Endothelial cell of umbilical vein (primary cell): ENCODE data around the gene MRPS21. TPM values are rescaled to one million over a fixed set of nuclear protein-coding genes. Genes with fewer than 3 reads are reported as not detected.

Experiments used
- BruUV-seq: library from RNA; stranded (reverse); fragments of 400-500 nt; replicated peaks from 2 replicates; lab custom pipeline; 2021; lab: Mats Ljungman, UMichigan
- CTCF ChIA-PET: fragments of 300-600, 350-600 bp; sonication (Branson Sonifier 250); formaldehyde crosslinking; loops from one replicate; lab custom pipeline; 2021; ENCODE audit warnings: antibody characterized with exemption, inconsistent platforms; lab: Charles Lee
- POLR2A ChIA-PET: fragments of 300-600, 350-600 bp; sonication (Branson Sonifier 250); formaldehyde crosslinking; loops from one replicate; lab custom pipeline; 2021; ENCODE audit warnings: antibody characterized with exemption, inconsistent platforms; lab: Charles Lee
- DNase-seq: peaks from one replicate; pipeline ENCODE4 v3.0.0-alpha.2; 2011; ENCODE audit warnings: low read depth, low spot score
- FAIRE-seq: peaks from 2 replicates; lab custom pipeline; 2011; peaks lifted over from hg19 to GRCh38; lab: Jason Lieb, UNC
- H2AFZ ChIP-seq: 2 replicates; pipeline ENCODE4 v1.6.0; 2012; ENCODE audit warnings: low read depth, low read length, control low read depth, inconsistent platforms
- H3K27ac ChIP-seq: 2 replicates; pipeline ENCODE4 v1.5.1; 2011; ENCODE audit warnings: low read depth, mild to moderate bottlenecking, control low read depth, low read length, moderate library complexity; ENCODE audit not compliant: insufficient read depth
- H3K27me3 ChIP-seq, 2 experiments: 2 replicates each; pipeline versions ENCODE4 v1.6.0 to v1.6.1; 2011; ENCODE audit warnings: low read length in 2 of 2, mixed read lengths in 1 of 2; ENCODE audit not compliant: control insufficient read depth in 2 of 2, insufficient read depth in 2 of 2
- H3K36me3 ChIP-seq, 2 experiments: 2 replicates in 1 of 2; 3 replicates in 1 of 2; pipeline ENCODE4 v1.5.1; 2011; ENCODE audit warnings: low read length in 2 of 2, mild to moderate bottlenecking in 1 of 2, moderate library complexity in 1 of 2; ENCODE audit not compliant: control insufficient read depth in 2 of 2, insufficient read depth in 2 of 2; ENCODE audit errors: extremely low read depth in 1 of 2
- H3K4me1 ChIP-seq: 3 replicates; pipeline ENCODE4 v1.5.1; 2011; ENCODE audit warnings: mild to moderate bottlenecking, low read length; ENCODE audit not compliant: control insufficient read depth, insufficient read depth; ENCODE audit errors: extremely low read depth
- H3K4me2 ChIP-seq: 2 replicates; pipeline ENCODE4 v1.6.1; 2011; ENCODE audit warnings: low read length, control low read depth, mixed read lengths; ENCODE audit not compliant: insufficient read depth
- H3K4me3 ChIP-seq, 3 experiments: fragments of 200-600 bp in 1 of 3; sonication (generic), shearing (Covaris generic) in 1 of 3; replicated peaks in 1 of 3; 2 replicates each; pipeline ENCODE4 v1.5.1; 2011 to 2016; ENCODE audit warnings: control low read depth in 3 of 3, low read length in 3 of 3, mild to moderate bottlenecking in 2 of 3, inconsistent platforms in 1 of 3, low read depth in 1 of 3, moderate library complexity in 1 of 3; ENCODE audit not compliant: insufficient read depth in 1 of 3
- H3K79me2 ChIP-seq: 2 replicates; pipeline ENCODE4 v1.6.0; 2012; ENCODE audit warnings: low read length, inconsistent platforms; ENCODE audit not compliant: control insufficient read depth, insufficient read depth
- H3K9ac ChIP-seq: replicated peaks from 2 replicates; pipeline ENCODE3; 2011; ENCODE audit warnings: low read length, control low read depth; ENCODE audit not compliant: insufficient read depth; ENCODE audit errors: extremely low read depth
- H3K9me1 ChIP-seq: replicated peaks from 3 replicates; pipeline ENCODE4 v1.6.0; 2011; ENCODE audit warnings: mild to moderate bottlenecking, low read length; ENCODE audit not compliant: control insufficient read depth, insufficient read depth; ENCODE audit errors: extremely low read depth
- H3K9me3 ChIP-seq: replicated peaks from 2 replicates; pipeline ENCODE4 v1.5.1; 2012; ENCODE audit warnings: low read length, inconsistent platforms; ENCODE audit not compliant: control insufficient read depth, insufficient read depth
- H4K20me1 ChIP-seq: replicated peaks from 2 replicates; pipeline ENCODE3; 2011; ENCODE audit warnings: mild to moderate bottlenecking, low read length; ENCODE audit not compliant: control insufficient read depth, insufficient read depth; ENCODE audit errors: extremely low read depth
- EZH2 ChIP-seq: IDR thresholded peaks from 2 replicates; pipeline ENCODE4 v1.6.1; 2012; ENCODE audit warnings: borderline replicate concordance, low read depth, mild to moderate bottlenecking, moderate library complexity, low read length, inconsistent platforms; ENCODE audit not compliant: severe bottlenecking
- FOS ChIP-seq: IDR thresholded peaks from 2 replicates; pipeline ENCODE4 v1.6.1; 2011; ENCODE audit warnings: mild to moderate bottlenecking, low read length, moderate library complexity, borderline replicate concordance; ENCODE audit not compliant: insufficient read depth
- GATA2 ChIP-seq: IDR thresholded peaks from 2 replicates; pipeline ENCODE4 v1.7.0; 2011; ENCODE audit warnings: low read depth, mild to moderate bottlenecking, moderate library complexity, mixed read lengths, low read length; ENCODE audit not compliant: insufficient read length, insufficient read depth
- JUN ChIP-seq: IDR thresholded peaks from 2 replicates; pipeline ENCODE4 v1.6.1; 2011; ENCODE audit warnings: borderline replicate concordance, low read depth; ENCODE audit not compliant: insufficient read length, insufficient read depth
- MYC ChIP-seq: IDR thresholded peaks from one replicate; pipeline ENCODE4 v1.6.1; 2011; ENCODE audit warnings: mild to moderate bottlenecking, low read depth, low read length
- POLR2A ChIP-seq: IDR thresholded peaks from 2 replicates; pipeline ENCODE4 v1.6.1; 2012; ENCODE audit warnings: low read depth, mild to moderate bottlenecking, control low read depth, low read length
- POLR2AphosphoS5 ChIP-seq: IDR thresholded peaks from 2 replicates; pipeline ENCODE4 v1.6.1; 2012; ENCODE audit warnings: low read depth, mild to moderate bottlenecking, control low read depth, low read length, moderate library complexity; ENCODE audit not compliant: insufficient read depth
- dilution Hi-C: fragments of 300-500 bp; cut with MboI; formaldehyde crosslinking; loops from one replicate; pipeline ENCODE4 v1.15.0; 2019; ENCODE audit warnings: low sequenced_read_pairs; ENCODE audit not compliant: extremely low pct_ligation_motif_present
- intact Hi-C: fragments of 100-400 bp; cut with micrococcal nuclease; formaldehyde crosslinking; loops from one replicate; pipeline ENCODE4 v1.10.0; 2022
- polyA plus RNA-seq, 4 experiments: library from polyadenylated mRNA; depleted of rRNA in 3 of 4; stranded (reverse) in 3 of 4; unstranded in 1 of 4; fragments of >200 nt; gene quantifications; 2 replicates each; pipeline versions ENCODE4 v1.2.1 to v1.2.3, GENCODE V29; 2011 to 2012; ENCODE audit warnings: missing spikeins in 1 of 4
- total RNA-seq: library from RNA; stranded (reverse); gene quantifications from 2 replicates; pipeline ENCODE4 v1.2.3, GENCODE V29; 2021
- TF ChIP-seq, protein P1 (sequence below): IDR thresholded peaks from 2 replicates; pipeline ENCODE4 v1.6.1; 2011; ENCODE audit not compliant: insufficient read depth, insufficient read length
- TF ChIP-seq, protein P2 (sequence below), 2 donors: IDR thresholded peaks; 1 replicate in 1 of 2; 2 replicates in 1 of 2; pipeline ENCODE4 v1.5.1; 2011; ENCODE audit warnings: low read length in 2 of 2, mild to moderate bottlenecking in 2 of 2, moderate library complexity in 2 of 2, control low read depth in 1 of 2, inconsistent platforms in 1 of 2, low read depth in 1 of 2; ENCODE audit not compliant: insufficient read depth in 1 of 2; ENCODE audit errors: extremely low read depth in 1 of 2

MRPS21 gene
- total and polyA plus RNA-seq, 2 donors (not counting 3 experiments of a cell fraction or from before 2014, with no cell fraction given): 63.1 to 76.7 TPM

DNA sequence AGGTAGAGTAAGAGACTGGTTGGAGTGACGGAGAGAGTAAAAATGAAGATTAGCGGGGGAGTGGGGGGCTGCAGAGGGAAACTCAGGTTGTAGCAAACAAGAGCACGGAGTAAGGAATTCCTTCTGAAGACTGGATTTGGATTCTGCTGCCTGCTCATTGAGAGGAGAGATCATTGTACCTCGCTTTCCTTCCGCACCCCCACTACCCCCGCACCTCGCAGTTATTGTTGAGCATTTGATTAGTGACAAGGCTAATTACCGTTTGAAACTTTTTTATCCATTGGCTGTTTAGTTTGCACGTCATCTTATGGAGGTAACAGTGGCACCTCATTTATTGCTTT, 28.1 kb downstream of the MRPS21 start:
- Histone ChIP-seq H2AFZ (peak overlapping the region; percentile 27), H3K9me1 (no peaks in the 10 kb centered on the region), H3K4me3 (peak overlapping the region; percentile 68 to 88 (median 68)), H4K20me1 (no peaks in the 10 kb centered on the region), H3K27me3 (no peaks in the 10 kb centered on the region), H3K9me3 (no peaks in the 10 kb centered on the region), H3K4me2 (peak overlapping the region; percentile 89), H3K27ac (peak overlapping the region; percentile 62), H3K36me3 (peaks cover 10 to 12% of the 10 kb centered on the region in 2 experiments), H3K4me1 (peaks cover 7% of the 10 kb centered on the region), H3K79me2 (peaks cover 44% of the 10 kb centered on the region), H3K9ac (peak overlapping the region; percentile 63)
- DNase-seq (no peak), FAIRE-seq (no peak)
- ChIA-PET POLR2A (interaction anchor here (0.5 to 0.6 kb wide), 2 partner anchors 15 to 20 kb away, joined by 4 read pairs; no protein-coding TSS in a partner anchor), CTCF (interaction anchor here (1.1 kb wide), 1 partner anchor 66 kb away, joined by 5 read pairs; no protein-coding TSS in a partner anchor)
- intact Hi-C loops (loop anchor here (1.0 to 2.0 kb wide), 4 partner anchors 28 to 66 kb away; partner anchors contain the start of genes APH1A, MRPS21 and RPRD2), dilution Hi-C loops (no loop called here)
- BruUV-seq: no TSS peak
- TF ChIP-seq EZH2: no peak
- no peak for TF ChIP-seq POLR2AphosphoS5
- TF ChIP-seq JUN: no peak
- no peak for TF ChIP-seq GATA2
- TF ChIP-seq, protein P1, sequence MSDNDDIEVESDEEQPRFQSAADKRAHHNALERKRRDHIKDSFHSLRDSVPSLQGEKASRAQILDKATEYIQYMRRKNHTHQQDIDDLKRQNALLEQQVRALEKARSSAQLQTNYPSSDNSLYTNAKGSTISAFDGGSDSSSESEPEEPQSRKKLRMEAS: no peak
- TF ChIP-seq MYC: no peak
- TF ChIP-seq, protein P2, sequence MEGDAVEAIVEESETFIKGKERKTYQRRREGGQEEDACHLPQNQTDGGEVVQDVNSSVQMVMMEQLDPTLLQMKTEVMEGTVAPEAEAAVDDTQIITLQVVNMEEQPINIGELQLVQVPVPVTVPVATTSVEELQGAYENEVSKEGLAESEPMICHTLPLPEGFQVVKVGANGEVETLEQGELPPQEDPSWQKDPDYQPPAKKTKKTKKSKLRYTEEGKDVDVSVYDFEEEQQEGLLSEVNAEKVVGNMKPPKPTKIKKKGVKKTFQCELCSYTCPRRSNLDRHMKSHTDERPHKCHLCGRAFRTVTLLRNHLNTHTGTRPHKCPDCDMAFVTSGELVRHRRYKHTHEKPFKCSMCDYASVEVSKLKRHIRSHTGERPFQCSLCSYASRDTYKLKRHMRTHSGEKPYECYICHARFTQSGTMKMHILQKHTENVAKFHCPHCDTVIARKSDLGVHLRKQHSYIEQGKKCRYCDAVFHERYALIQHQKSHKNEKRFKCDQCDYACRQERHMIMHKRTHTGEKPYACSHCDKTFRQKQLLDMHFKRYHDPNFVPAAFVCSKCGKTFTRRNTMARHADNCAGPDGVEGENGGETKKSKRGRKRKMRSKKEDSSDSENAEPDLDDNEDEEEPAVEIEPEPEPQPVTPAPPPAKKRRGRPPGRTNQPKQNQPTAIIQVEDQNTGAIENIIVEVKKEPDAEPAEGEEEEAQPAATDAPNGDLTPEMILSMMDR (IDR thresholded peaks at IDR 0.05; ENCODE audit: extremely low read depth in 1 of 2, insufficient read depth in 1 of 2, low read depth in 1 of 2, low read length in 2 of 2): no peak
- TF ChIP-seq POLR2A: no peak
- no peak for TF ChIP-seq FOS
